H9 (cell line): ENCODE results near the gene MKRN2OS. TPM values are rescaled to one million over a fixed set of nuclear protein-coding genes. Genes with fewer than 3 reads are reported as not detected.

Experiments used
- DNase-seq: peaks from one replicate; pipeline ENCODE4 v3.0.0-alpha.2; 2017
- H2AFZ ChIP-seq: one replicate; pipeline ENCODE4 v1.6.1; 2013; ENCODE audit warnings: mild to moderate bottlenecking, low read length, control low read depth, moderate library complexity
- H2AK5ac ChIP-seq: 2 replicates; pipeline ENCODE4 v1.6.1; 2013; ENCODE audit warnings: low read length, control low read depth, mixed read lengths; ENCODE audit not compliant: insufficient read length
- H2BK120ac ChIP-seq: one replicate; pipeline ENCODE4 v1.6.1; 2013; ENCODE audit warnings: low read depth, mild to moderate bottlenecking, low read length, control low read depth, inconsistent platforms; ENCODE audit not compliant: poor library complexity, severe bottlenecking
- H2BK12ac ChIP-seq: 2 replicates; pipeline ENCODE4 v1.6.1; 2013; ENCODE audit warnings: low read length, control low read depth, mixed read lengths, low read depth; ENCODE audit not compliant: insufficient read length
- H2BK15ac ChIP-seq: 2 replicates; pipeline ENCODE4 v1.6.1; 2013; ENCODE audit warnings: low read depth, low read length, control low read depth
- H2BK20ac ChIP-seq: one replicate; pipeline ENCODE4 v1.6.1; 2013; ENCODE audit warnings: low read depth, mild to moderate bottlenecking, low read length, control low read depth, inconsistent platforms; ENCODE audit not compliant: poor library complexity, severe bottlenecking
- H2BK5ac ChIP-seq: 2 replicates; pipeline ENCODE4 v1.6.1; 2013; ENCODE audit warnings: low read length, control low read depth, mixed read lengths; ENCODE audit not compliant: insufficient read length
- H3K14ac ChIP-seq: 2 replicates; pipeline ENCODE4 v1.6.1; 2013; ENCODE audit warnings: low read length, control low read depth; ENCODE audit not compliant: insufficient read depth
- H3K18ac ChIP-seq: 2 replicates; pipeline ENCODE4 v1.6.1; 2013; ENCODE audit warnings: low read depth, mild to moderate bottlenecking, mixed read lengths, low read length, control low read depth; ENCODE audit not compliant: insufficient read length
- H3K23ac ChIP-seq: 2 replicates; pipeline ENCODE4 v1.6.1; 2013; ENCODE audit warnings: low read length, control low read depth, mixed read lengths, low read depth; ENCODE audit not compliant: insufficient read length
- H3K23me2 ChIP-seq: 2 replicates; pipeline ENCODE4 v1.6.1; 2013; ENCODE audit warnings: low read depth, mild to moderate bottlenecking, mixed read lengths, low read length, control low read depth; ENCODE audit not compliant: insufficient read length, poor library complexity, severe bottlenecking
- H3K27ac ChIP-seq: 2 replicates; pipeline ENCODE4 v1.5.1; 2013; ENCODE audit warnings: low read length, control low read depth, mixed read lengths, low read depth; ENCODE audit not compliant: insufficient read length
- H3K27me3 ChIP-seq: 2 replicates; pipeline ENCODE4 v1.6.1; 2013; ENCODE audit warnings: low read length, control low read depth, inconsistent platforms; ENCODE audit not compliant: insufficient read depth
- H3K4ac ChIP-seq: 2 replicates; pipeline ENCODE4 v1.6.1; 2013; ENCODE audit warnings: low read depth, mild to moderate bottlenecking, control low read depth, inconsistent platforms, low read length, moderate library complexity
- H3K4me1 ChIP-seq: 2 replicates; pipeline ENCODE4 v1.6.1; 2013; ENCODE audit warnings: low read length, control low read depth, inconsistent platforms; ENCODE audit not compliant: insufficient read depth
- H3K4me2 ChIP-seq: 2 replicates; pipeline ENCODE4 v1.6.1; 2013; ENCODE audit warnings: low read length, control low read depth, mixed read lengths; ENCODE audit not compliant: insufficient read length, insufficient read depth
- H3K56ac ChIP-seq: 2 replicates; pipeline ENCODE4 v1.6.1; 2013; ENCODE audit warnings: low read depth, mild to moderate bottlenecking, mixed read lengths, low read length, control low read depth; ENCODE audit not compliant: insufficient read length
- H3K79me1 ChIP-seq: 2 replicates; pipeline ENCODE4 v1.6.1; 2013; ENCODE audit warnings: low read depth, mild to moderate bottlenecking, moderate library complexity, low read length, control low read depth, inconsistent platforms; ENCODE audit not compliant: insufficient read depth, poor library complexity, severe bottlenecking
- H3K79me2 ChIP-seq: 2 replicates; pipeline ENCODE4 v1.6.1; 2013; ENCODE audit warnings: low read length, control low read depth, inconsistent platforms; ENCODE audit not compliant: insufficient read depth
- H3K9ac ChIP-seq: 2 replicates; pipeline ENCODE4 v1.6.1; 2013; ENCODE audit warnings: low read length, control low read depth, mixed read lengths; ENCODE audit not compliant: insufficient read length; ENCODE audit errors: extremely low read depth
- H3K9me3 ChIP-seq: one replicate; pipeline ENCODE4 v1.6.1; 2013; ENCODE audit warnings: low read depth, low read length, inconsistent platforms; ENCODE audit not compliant: control insufficient read depth
- H3T11ph ChIP-seq: one replicate; pipeline ENCODE4 v1.6.1; 2013; ENCODE audit warnings: mild to moderate bottlenecking, low read length, control low read depth, inconsistent platforms
- H4K20me1 ChIP-seq: one replicate; pipeline ENCODE4 v1.6.1; 2013; ENCODE audit not compliant: control insufficient read depth, insufficient read length, insufficient read depth
- H4K5ac ChIP-seq: 2 replicates; pipeline ENCODE4 v1.6.1; 2013; ENCODE audit warnings: low read depth, mild to moderate bottlenecking, mixed read lengths, low read length, control low read depth; ENCODE audit not compliant: insufficient read length
- H4K8ac ChIP-seq: replicated peaks from 2 replicates; pipeline ENCODE4 v1.6.1; 2013; ENCODE audit warnings: low read length, control low read depth, mixed read lengths, low read depth; ENCODE audit not compliant: insufficient read length
- H4K91ac ChIP-seq: 2 replicates; pipeline ENCODE4 v1.6.1; 2013; ENCODE audit warnings: low read depth, mild to moderate bottlenecking, moderate library complexity, mixed read lengths, low read length, control low read depth; ENCODE audit not compliant: insufficient read length
- H3K27ac Mint-ChIP-seq, 3 experiments: 2 replicates in 2 of 3; 3 replicates in 1 of 3; pipeline ENCODE4 v1.8.0; 2020 to 2021; ENCODE audit warnings: mixed read lengths in 3 of 3, mild to moderate bottlenecking in 1 of 3, moderate library complexity in 1 of 3
- H3K27me3 Mint-ChIP-seq: 2 replicates; pipeline ENCODE4 v1.8.0; 2021; ENCODE audit warnings: low read depth, mild to moderate bottlenecking, moderate library complexity, mixed read lengths
- H3K36me3 Mint-ChIP-seq, 3 experiments: 2 replicates in 2 of 3; 3 replicates in 1 of 3; pipeline ENCODE4 v1.8.0; 2020 to 2021; ENCODE audit warnings: low read depth in 3 of 3, mixed read lengths in 3 of 3; ENCODE audit not compliant: insufficient read depth in 1 of 3
- H3K4me1 Mint-ChIP-seq, 2 experiments: 2 replicates each; pipeline ENCODE4 v1.8.0; 2020; ENCODE audit warnings: mixed read lengths in 2 of 2
- H3K4me3 Mint-ChIP-seq, 2 experiments: 2 replicates in 1 of 2; 3 replicates in 1 of 2; pipeline ENCODE4 v1.8.0; 2020 to 2021; ENCODE audit warnings: mild to moderate bottlenecking in 2 of 2, mixed read lengths in 2 of 2, moderate library complexity in 1 of 2
- H3K9me3 Mint-ChIP-seq, 2 experiments: 2 replicates in 1 of 2; 3 replicates in 1 of 2; pipeline ENCODE4 v1.8.0; 2020; ENCODE audit warnings: mild to moderate bottlenecking in 2 of 2, mixed read lengths in 2 of 2, moderate library complexity in 1 of 2
- WGBS: extraction: QIAGEN DNeasy Blood & Tissue Kit; methylation state at CpG from one replicate; pipeline ENCODE4 v1.1.7; 2013; ENCODE audit warnings: missing lambda C conversion rate, low lambda C conversion rate, mixed read lengths; ENCODE audit not compliant: insufficient read length; ENCODE audit errors: extremely low coverage; 5-methylcytosine and 5-hydroxymethylcytosine counted together
- total RNA-seq: library from RNA; stranded (reverse); gene quantifications from 2 replicates; pipeline ENCODE4 v1.2.1, GENCODE V29; 2021
- TF ChIP-seq, protein P1 (sequence below): fragments of 200-600 bp; sonication (generic); conservative IDR thresholded peaks from 3 replicates; pipeline ENCODE4 v1.8.0; 2021; ENCODE audit warnings: antibody characterized with exemption, mild to moderate bottlenecking

MKRN2OS gene
- total RNA-seq, 1 experiment from 2014 or later: 0.44 TPM

- Histone ChIP-seq H3K9ac (no peak overlapping the region), H2BK20ac (no peak overlapping the region), H3K4ac (no peak overlapping the region), H3K9me3 (no peaks in the 10 kb centered on the region), H3K23ac (no peak overlapping the region), H3K4me1 (no peaks in the 10 kb centered on the region), H3K27ac (no peak overlapping the region), H2AK5ac (no peak overlapping the region), H4K8ac (no peak overlapping the region), H4K5ac (no peak overlapping the region), H3K4me2 (no peak overlapping the region), H2BK15ac (no peak overlapping the region), H3K18ac (no peak overlapping the region), H2BK120ac (no peak overlapping the region), H3K79me1 (no peaks in the 10 kb centered on the region), H2BK12ac (no peak overlapping the region), H3T11ph (no peak overlapping the region), H3K27me3 (no peaks in the 10 kb centered on the region), H3K14ac (no peak overlapping the region), H4K20me1 (no peaks in the 10 kb centered on the region), H3K23me2 (no peaks in the 10 kb centered on the region), H4K91ac (no peak overlapping the region), H3K79me2 (no peaks in the 10 kb centered on the region), H3K56ac (no peak overlapping the region), H2AFZ (no peak overlapping the region), H2BK5ac (no peak overlapping the region)
- 0 out of 4 replicates have a peak, but pooled peaks cover 0 to 5% of the 10 kb centered on the region in 2 experiments for H3K4me1 Mint-ChIP-seq
- no peak overlapping the region for H3K4me3 Mint-ChIP-seq
- TF ChIP-seq, protein P1, sequence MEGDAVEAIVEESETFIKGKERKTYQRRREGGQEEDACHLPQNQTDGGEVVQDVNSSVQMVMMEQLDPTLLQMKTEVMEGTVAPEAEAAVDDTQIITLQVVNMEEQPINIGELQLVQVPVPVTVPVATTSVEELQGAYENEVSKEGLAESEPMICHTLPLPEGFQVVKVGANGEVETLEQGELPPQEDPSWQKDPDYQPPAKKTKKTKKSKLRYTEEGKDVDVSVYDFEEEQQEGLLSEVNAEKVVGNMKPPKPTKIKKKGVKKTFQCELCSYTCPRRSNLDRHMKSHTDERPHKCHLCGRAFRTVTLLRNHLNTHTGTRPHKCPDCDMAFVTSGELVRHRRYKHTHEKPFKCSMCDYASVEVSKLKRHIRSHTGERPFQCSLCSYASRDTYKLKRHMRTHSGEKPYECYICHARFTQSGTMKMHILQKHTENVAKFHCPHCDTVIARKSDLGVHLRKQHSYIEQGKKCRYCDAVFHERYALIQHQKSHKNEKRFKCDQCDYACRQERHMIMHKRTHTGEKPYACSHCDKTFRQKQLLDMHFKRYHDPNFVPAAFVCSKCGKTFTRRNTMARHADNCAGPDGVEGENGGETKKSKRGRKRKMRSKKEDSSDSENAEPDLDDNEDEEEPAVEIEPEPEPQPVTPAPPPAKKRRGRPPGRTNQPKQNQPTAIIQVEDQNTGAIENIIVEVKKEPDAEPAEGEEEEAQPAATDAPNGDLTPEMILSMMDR: no peak
- no peak overlapping the region for H3K27ac Mint-ChIP-seq
- DNase-seq: no peak
- no CpG with 5 or more reads among the region's 4 CpGs for WGBS
- H3K36me3 Mint-ChIP-seq: peaks cover 51 to 79% (median 68%) of the 10 kb centered on the region in 3 experiments
- no peaks in the 10 kb centered on the region; the same call in 1 of the 2 replicates for H3K27me3 Mint-ChIP-seq
- H3K9me3 Mint-ChIP-seq: no peaks in the 10 kb centered on the region
These were observed 46.9 kb upstream of the MKRN2OS start for GRCh38 chr3:12591997-12592715.
